H1 (cell line): Measurements from ENCODE around the gene UPF3B. TPM values are rescaled to one million over a fixed set of nuclear protein-coding genes. Genes with fewer than 3 reads are reported as not detected.

ENCODE experiments used
- CTCF ChIA-PET: fragments of 300-600 bp; sonication (Branson Sonifier 250); formaldehyde crosslinking; loops from one replicate; lab custom pipeline; 2021; ENCODE audit not compliant: partially characterized antibody; lab: Charles Lee
- POLR2A ChIA-PET: fragments of 300-600 bp; sonication (Branson Sonifier 250); formaldehyde crosslinking; loops from one replicate; lab custom pipeline; 2021; ENCODE audit warnings: inconsistent platforms; ENCODE audit not compliant: partially characterized antibody; lab: Charles Lee
- DNase-seq, 2 experiments: peaks; one replicate each; pipeline versions ENCODE4 v3.0.0 to v3.0.0-alpha.2; 2010 to 2022; ENCODE audit warnings: low spot score in 2 of 2, low read depth in 1 of 2, mixed read lengths in 1 of 2
- FAIRE-seq: peaks from 2 replicates; lab custom pipeline; 2011; peaks lifted over from hg19 to GRCh38; lab: Jason Lieb, UNC
- H2AFZ ChIP-seq: 2 replicates; pipeline ENCODE4 v1.8.1; 2012; ENCODE audit warnings: low read length, inconsistent platforms
- H2AK5ac ChIP-seq: 2 replicates; pipeline ENCODE4 v1.6.1; 2013; ENCODE audit warnings: low read depth, low read length
- H2BK120ac ChIP-seq: replicated peaks from 2 replicates; pipeline ENCODE3; 2013; ENCODE audit warnings: low read depth, low read length, inconsistent platforms
- H2BK12ac ChIP-seq: 2 replicates; pipeline ENCODE4 v1.6.1; 2013; ENCODE audit warnings: low read depth, low read length
- H2BK15ac ChIP-seq: 2 replicates; pipeline ENCODE4 v1.6.1; 2013; ENCODE audit warnings: low read length
- H2BK20ac ChIP-seq: 2 replicates; pipeline ENCODE4 v1.6.1; 2013; ENCODE audit warnings: low read length
- H2BK5ac ChIP-seq: 2 replicates; pipeline ENCODE4 v1.6.1; 2013; ENCODE audit warnings: low read depth, low read length
- H3K14ac ChIP-seq: 2 replicates; pipeline ENCODE4 v1.6.1; 2013; ENCODE audit warnings: inconsistent platforms; ENCODE audit not compliant: insufficient read length
- H3K18ac ChIP-seq: 2 replicates; pipeline ENCODE4 v1.6.1; 2013; ENCODE audit warnings: low read length; ENCODE audit errors: extremely low read depth
- H3K23ac ChIP-seq: 2 replicates; pipeline ENCODE4 v1.6.1; 2013; ENCODE audit warnings: inconsistent platforms; ENCODE audit not compliant: insufficient read length
- H3K23me2 ChIP-seq: 2 replicates; pipeline ENCODE4 v1.6.1; 2013; ENCODE audit warnings: low read depth, low read length
- H3K27ac ChIP-seq: 2 replicates; pipeline ENCODE4 v1.6.1; 2011; ENCODE audit warnings: low read depth, low read length, inconsistent platforms
- H3K27me3 ChIP-seq, 4 experiments: replicated peaks in 1 of 4; 1 replicate in 1 of 4; 2 replicates in 3 of 4; pipeline versions ENCODE4 v1.6.1 to v1.8.1; 2011 to 2013; ENCODE audit warnings: low read length in 3 of 4, mild to moderate bottlenecking in 3 of 4, inconsistent platforms in 2 of 4, mixed read lengths in 2 of 4, moderate library complexity in 1 of 4; ENCODE audit not compliant: control insufficient read depth in 3 of 4, insufficient read depth in 3 of 4; ENCODE audit errors: extremely low read depth in 1 of 4
- H3K36me3 ChIP-seq, 4 experiments: 2 replicates each; pipeline versions ENCODE4 v1.6.1 to v1.8.1; 2011 to 2013; ENCODE audit warnings: mild to moderate bottlenecking in 4 of 4, low read length in 3 of 4, moderate library complexity in 2 of 4, control low read depth in 1 of 4, inconsistent platforms in 1 of 4; ENCODE audit not compliant: insufficient read depth in 4 of 4, control insufficient read depth in 2 of 4
- H3K4ac ChIP-seq: replicated peaks from 2 replicates; pipeline ENCODE3; 2013; ENCODE audit warnings: low read length, low read depth, mixed read lengths, inconsistent platforms; ENCODE audit not compliant: insufficient read length
- H3K4me1 ChIP-seq, 4 experiments: replicated peaks in 1 of 4; 1 replicate in 1 of 4; 2 replicates in 3 of 4; pipeline versions ENCODE4 v1.6.1 to v1.8.1; 2011 to 2013; ENCODE audit warnings: low read length in 3 of 4, inconsistent platforms in 2 of 4, mixed read lengths in 1 of 4; ENCODE audit not compliant: insufficient read depth in 4 of 4, control insufficient read depth in 3 of 4
- H3K4me2 ChIP-seq, 2 experiments: 2 replicates each; pipeline versions ENCODE4 v1.6.1 to v1.8.1; 2011 to 2013; ENCODE audit warnings: low read depth in 2 of 2, low read length in 2 of 2, control low read depth in 1 of 2, inconsistent platforms in 1 of 2, mild to moderate bottlenecking in 1 of 2; ENCODE audit not compliant: insufficient read depth in 1 of 2
- H3K4me3 ChIP-seq, 4 experiments: fragments of 200-600, 300-600 bp in 1 of 4; sonication (generic), shearing (Covaris generic), sonication (Bioruptor Twin) in 1 of 4; 2 replicates each; pipeline versions ENCODE4 v1.5.1 to v1.8.1; 2011 to 2016; ENCODE audit warnings: low read length in 4 of 4, low read depth in 3 of 4, control low read depth in 2 of 4, inconsistent platforms in 2 of 4, mild to moderate bottlenecking in 2 of 4, mixed read lengths in 1 of 4, moderate library complexity in 1 of 4; ENCODE audit not compliant: insufficient read depth in 2 of 4; ENCODE audit errors: extremely low read depth in 1 of 4
- H3K56ac ChIP-seq: replicated peaks from 2 replicates; pipeline ENCODE3; 2013; ENCODE audit warnings: low read depth, mild to moderate bottlenecking, mixed read lengths, low read length, inconsistent platforms; ENCODE audit not compliant: insufficient read length
- H3K79me1 ChIP-seq: 2 replicates; pipeline ENCODE4 v1.6.1; 2013; ENCODE audit warnings: low read depth, low read length, control low read depth
- H3K79me2 ChIP-seq, 2 experiments: 2 replicates each; pipeline versions ENCODE4 v1.6.1 to v1.8.1; 2012 to 2013; ENCODE audit warnings: low read length in 2 of 2, mild to moderate bottlenecking in 2 of 2, inconsistent platforms in 1 of 2; ENCODE audit not compliant: insufficient read depth in 2 of 2, control insufficient read depth in 1 of 2
- H3K9ac ChIP-seq, 4 experiments: replicated peaks in 1 of 4; 1 replicate in 1 of 4; 2 replicates in 3 of 4; pipeline versions ENCODE4 v1.6.1 to v1.8.1; 2011 to 2013; ENCODE audit warnings: low read depth in 3 of 4, low read length in 3 of 4, control low read depth in 2 of 4, mild to moderate bottlenecking in 2 of 4, moderate library complexity in 2 of 4, inconsistent platforms in 1 of 4; ENCODE audit errors: extremely low read depth in 1 of 4
- H3K9me3 ChIP-seq, 2 experiments: 2 replicates each; pipeline versions ENCODE4 v1.6.1 to v1.8.1; 2012 to 2013; ENCODE audit warnings: mild to moderate bottlenecking in 2 of 2, moderate library complexity in 2 of 2, control low read depth in 1 of 2, inconsistent platforms in 1 of 2, low read depth in 1 of 2, low read length in 1 of 2, mixed read lengths in 1 of 2; ENCODE audit not compliant: insufficient read depth in 2 of 2
- H4K20me1 ChIP-seq, 2 experiments: replicated peaks in 1 of 2; 2 replicates each; pipeline versions ENCODE3 to v1.8.1; 2011 to 2013; ENCODE audit warnings: inconsistent platforms in 2 of 2, low read length in 2 of 2, mild to moderate bottlenecking in 1 of 2; ENCODE audit not compliant: insufficient read depth in 2 of 2, control insufficient read depth in 1 of 2
- H4K5ac ChIP-seq: 2 replicates; pipeline ENCODE4 v1.6.1; 2013; ENCODE audit warnings: low read length, low read depth, mixed read lengths, inconsistent platforms; ENCODE audit not compliant: insufficient read length
- H4K8ac ChIP-seq: 2 replicates; pipeline ENCODE4 v1.8.0; 2013; ENCODE audit warnings: mild to moderate bottlenecking, moderate library complexity, low read length, inconsistent platforms; ENCODE audit not compliant: insufficient read depth; ENCODE audit errors: extremely low read depth
- H4K91ac ChIP-seq: replicated peaks from 2 replicates; pipeline ENCODE3; 2013; ENCODE audit warnings: low read length, mixed read lengths, inconsistent platforms; ENCODE audit not compliant: insufficient read length
- ASH2L ChIP-seq: fragments of 200-600, 300-600 bp; sonication (generic); IDR thresholded peaks from one replicate; pipeline ENCODE4 v1.7.1; 2017; ENCODE audit warnings: low read length
- E2F6 ChIP-seq: IDR thresholded peaks from 2 replicates; pipeline ENCODE4 v1.6.1; 2012; ENCODE audit warnings: inconsistent platforms
- HDAC6 ChIP-seq: IDR thresholded peaks from one replicate; pipeline ENCODE4 v1.7.1; 2012; ENCODE audit warnings: low read depth, mild to moderate bottlenecking, inconsistent platforms, low read length, moderate library complexity
- NANOG ChIP-seq: IDR thresholded peaks from 2 replicates; pipeline ENCODE4 v1.6.1; 2011; ENCODE audit warnings: low read length, low read depth, mild to moderate bottlenecking, inconsistent platforms; ENCODE audit not compliant: insufficient read depth, poor library complexity, severe bottlenecking
- NRF1 ChIP-seq: IDR thresholded peaks from 2 replicates; pipeline ENCODE4 v1.6.1; 2011; ENCODE audit warnings: mild to moderate bottlenecking, low read depth, low read length, improper control_type of control experiment
- RBBP5 ChIP-seq: IDR thresholded peaks from 2 replicates; pipeline ENCODE4 v1.7.1; 2012; ENCODE audit warnings: low read depth, mild to moderate bottlenecking, inconsistent platforms, low read length, moderate library complexity, borderline replicate concordance
- SP2 ChIP-seq: IDR thresholded peaks from 2 replicates; pipeline ENCODE4 v1.6.1; 2012; ENCODE audit warnings: mild to moderate bottlenecking, low read length, inconsistent platforms
- SP4 ChIP-seq: IDR thresholded peaks from 2 replicates; pipeline ENCODE4 v1.6.1; 2012; ENCODE audit warnings: low read length, inconsistent platforms
- TCF12 ChIP-seq: IDR thresholded peaks from 2 replicates; pipeline ENCODE4 v1.6.1; 2011; ENCODE audit warnings: low read depth, mild to moderate bottlenecking, low read length
- ZNF274 ChIP-seq: IDR thresholded peaks from 2 replicates; pipeline ENCODE4 v1.7.0; 2012; ENCODE audit warnings: low read length, borderline replicate concordance; ENCODE audit errors: extremely low read depth
- WGBS, 2 experiments: shearing (Covaris generic) in 1 of 2; methylation state at CpG; one replicate each; pipeline versions ENCODE4 v1.1.6 to v1.1.7; 2013 to 2015; ENCODE audit warnings: low lambda C conversion rate in 2 of 2, mixed read lengths in 2 of 2, inconsistent platforms in 1 of 2, low coverage in 1 of 2, missing lambda C conversion rate in 1 of 2; ENCODE audit not compliant: insufficient replicate concordance in 2 of 2, insufficient coverage in 1 of 2, insufficient read length in 1 of 2; ENCODE audit errors: extremely low coverage in 1 of 2, missing lambda C conversion rate in 1 of 2; 5-methylcytosine and 5-hydroxymethylcytosine counted together
- polyA plus RNA-seq, 7 experiments: library from polyadenylated mRNA; depleted of rRNA in 3 of 7; stranded (reverse) in 5 of 7; unstranded in 2 of 7; fragments of >200 nt in 5 of 7; fragments of 200-250 nt in 2 of 7; gene quantifications; 1 replicate in 5 of 7; 2 replicates in 1 of 7; 4 replicates in 1 of 7; pipeline versions ENCODE4 v1.2.1 to v1.2.3, GENCODE V29; 2011 to 2013; ENCODE audit warnings: missing spikeins in 2 of 7, mixed read lengths in 2 of 7
- total RNA-seq: library from RNA; stranded (reverse); fragmentation: NEBNext Ultra II Directional; extraction: Animal tissue kit (Norgen Biotek cat#: 25700); gene quantifications from 2 replicates; pipeline ENCODE4 v1.2.1, GENCODE V29; 2021

The UPF3B gene
- total and polyA plus RNA-seq, 2 of the 8 experiments (the other 6 are each of a cell fraction or from before 2014, with no cell fraction given), result 7.8 to 20.9 TPM

- H3K27me3 ChIP-seq, result no peaks in the 10 kb centered on the region
- CTCF ChIA-PET, result interaction anchor here (0.7 to 1.2 kb wide), 3 partner anchors 9 to 490 kb away, joined by 3 to 4 read pairs (median 3); no protein-coding TSS in a partner anchor
- no peak overlapping the region for H3K56ac ChIP-seq
- no peak overlapping the region for H2BK120ac ChIP-seq
- WGBS, 2 experiments, result 100% methylated on average over 2 of the region's 2 CpGs; no CpG with 5 or more reads in 1 of the 2 experiments
- FAIRE-seq (no peak), DNase-seq (no peak)
- no peak overlapping the region for H4K8ac ChIP-seq
- no peak overlapping the region for H2AFZ ChIP-seq
- TF ChIP-seq NANOG (no peak), SP4 (no peak), RBBP5 (no peak), SP2 (no peak), HDAC6 (no peak), E2F6 (no peak), ZNF274 (no peak), NRF1 (no peak), TCF12 (no peak), ASH2L (no peak)
- H3K27ac ChIP-seq, result no peak overlapping the region
- H4K91ac ChIP-seq, result no peak overlapping the region
- H2BK5ac ChIP-seq, result no peak overlapping the region
- no peak overlapping the region for H3K23ac ChIP-seq
- no peaks in the 10 kb centered on the region for H3K4me1 ChIP-seq
- H3K4me2 ChIP-seq, result no peak overlapping the region
- no peak overlapping the region for H4K5ac ChIP-seq
- POLR2A ChIA-PET, result no interaction called here
- no peak overlapping the region for H2BK20ac ChIP-seq
- H3K14ac ChIP-seq, result no peak overlapping the region
- no peaks in the 10 kb centered on the region for H3K23me2 ChIP-seq
- peaks cover 0 to 7% (median 1%) of the 10 kb centered on the region in 4 experiments; a peak in 2 of 8 replicates for H3K36me3 ChIP-seq
- no peak overlapping the region for H3K4ac ChIP-seq
- no peaks in the 10 kb centered on the region for H3K9me3 ChIP-seq
- H4K20me1 ChIP-seq, result no peaks in the 10 kb centered on the region
- H3K79me2 ChIP-seq, result no peaks in the 10 kb centered on the region
- H2AK5ac ChIP-seq, result no peak overlapping the region
- no peaks in the 10 kb centered on the region for H3K79me1 ChIP-seq
- H2BK15ac ChIP-seq, result no peak overlapping the region
- no peak overlapping the region for H3K4me3 ChIP-seq
- no peak overlapping the region for H3K9ac ChIP-seq
- no peak overlapping the region for H2BK12ac ChIP-seq
- no peak overlapping the region for H3K18ac ChIP-seq
Measured at GRCh38 chrX:119878740-119879139, 26.0 kb upstream of the UPF3B start.
